Measurements from ENCODE around the gene KCNK2. TPM values are rescaled to one million over a fixed set of nuclear protein-coding genes. Genes with fewer than 3 reads are reported as not detected.

KCNK2 gene
- total and polyA plus RNA-seq, 10 donors = 0.13 to 0.17 TPM; not detected in 8

DNA sequence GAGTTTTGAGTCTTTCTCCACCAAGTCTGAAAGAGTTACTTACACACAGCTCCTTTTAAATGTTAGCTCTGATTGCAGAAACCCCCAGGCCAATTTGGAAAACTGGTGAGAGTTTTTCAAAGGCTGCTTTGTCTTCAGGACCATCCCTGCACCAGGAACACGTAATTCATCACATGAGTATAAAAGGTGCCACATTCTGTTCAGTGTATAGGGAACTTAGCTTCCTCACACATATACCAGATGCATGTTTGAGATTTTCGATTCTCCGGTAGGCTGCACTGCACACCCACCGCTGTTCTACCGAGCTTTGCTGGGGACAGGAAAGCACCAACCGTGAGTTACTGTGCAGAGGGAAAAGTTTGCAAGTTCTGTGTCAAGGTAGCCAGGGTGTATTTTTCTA, 28.3 kb upstream of the KCNK2 start:
- no peaks in the 10 kb centered on the region for H3K9me3 ChIP-seq
- H3K36me3 ChIP-seq = no peaks in the 10 kb centered on the region
- no peak for DNase-seq
- 82 to 91% (median 86%) methylated on average over 6 of the region's 6 CpGs for WGBS, 5 donors
- intact Hi-C loops (cut with DNase I; ENCODE audit: low total_unique reads) = no loop called here
- H3K27me3 ChIP-seq (replicated peaks in 1 of 7) = no peaks in the 10 kb centered on the region
- TF ChIP-seq POLR2AphosphoS5 (IDR thresholded peaks at IDR 0.05) = no peak
- no peak for TF ChIP-seq POLR2A (IDR thresholded peaks at IDR 0.05)
- TF ChIP-seq, protein P1, sequence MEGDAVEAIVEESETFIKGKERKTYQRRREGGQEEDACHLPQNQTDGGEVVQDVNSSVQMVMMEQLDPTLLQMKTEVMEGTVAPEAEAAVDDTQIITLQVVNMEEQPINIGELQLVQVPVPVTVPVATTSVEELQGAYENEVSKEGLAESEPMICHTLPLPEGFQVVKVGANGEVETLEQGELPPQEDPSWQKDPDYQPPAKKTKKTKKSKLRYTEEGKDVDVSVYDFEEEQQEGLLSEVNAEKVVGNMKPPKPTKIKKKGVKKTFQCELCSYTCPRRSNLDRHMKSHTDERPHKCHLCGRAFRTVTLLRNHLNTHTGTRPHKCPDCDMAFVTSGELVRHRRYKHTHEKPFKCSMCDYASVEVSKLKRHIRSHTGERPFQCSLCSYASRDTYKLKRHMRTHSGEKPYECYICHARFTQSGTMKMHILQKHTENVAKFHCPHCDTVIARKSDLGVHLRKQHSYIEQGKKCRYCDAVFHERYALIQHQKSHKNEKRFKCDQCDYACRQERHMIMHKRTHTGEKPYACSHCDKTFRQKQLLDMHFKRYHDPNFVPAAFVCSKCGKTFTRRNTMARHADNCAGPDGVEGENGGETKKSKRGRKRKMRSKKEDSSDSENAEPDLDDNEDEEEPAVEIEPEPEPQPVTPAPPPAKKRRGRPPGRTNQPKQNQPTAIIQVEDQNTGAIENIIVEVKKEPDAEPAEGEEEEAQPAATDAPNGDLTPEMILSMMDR (IDR thresholded peaks at IDR 0.05 in 8 of 11, conservative IDR thresholded peaks at IDR 0.05 in 3 of 11) = no peak
- H3K4me1 ChIP-seq = no peaks in the 10 kb centered on the region
- no peak overlapping the region for H3K27ac ChIP-seq
- no peak overlapping the region for H3K4me3 ChIP-seq

DNA sequence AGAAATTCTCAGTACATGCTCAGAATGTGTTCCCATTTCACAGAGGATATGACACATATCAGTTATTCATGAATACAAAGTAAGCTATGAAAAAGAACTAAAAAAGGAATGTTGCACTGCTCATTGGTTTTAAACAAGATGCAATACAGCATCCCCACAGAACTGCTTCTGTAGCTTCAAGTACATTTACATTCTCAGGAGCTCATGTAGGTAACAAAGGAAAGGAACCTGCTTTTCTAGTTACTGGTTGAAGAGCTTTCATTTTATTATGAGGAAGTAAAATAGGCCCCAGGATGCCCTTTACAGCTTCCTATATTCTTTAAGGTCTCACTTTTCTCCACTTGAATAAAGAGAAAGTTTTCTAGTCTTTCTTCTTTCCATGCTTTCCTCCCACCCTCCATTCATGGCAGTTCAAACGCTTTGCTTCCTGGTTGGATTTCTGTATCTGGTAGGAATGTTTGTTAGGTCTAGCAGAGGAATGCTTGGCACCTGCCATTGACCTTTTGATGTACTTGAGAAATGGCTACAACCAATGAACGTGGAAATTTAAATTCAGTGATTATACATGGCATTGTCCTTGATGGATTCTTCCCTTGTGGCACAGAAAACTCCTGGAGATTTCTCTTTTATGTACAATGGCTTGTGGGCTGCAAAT, 27.1 kb upstream of the KCNK2 start:
- no peaks in the 10 kb centered on the region for H3K36me3 ChIP-seq
- no peaks in the 10 kb centered on the region for H3K9me3 ChIP-seq
- WGBS, 5 donors = 61 to 69% (median 64%) methylated on average over 2 of the region's 2 CpGs
- no peak overlapping the region for H3K4me3 ChIP-seq
- no peaks in the 10 kb centered on the region for H3K4me1 ChIP-seq
- intact Hi-C loops (cut with DNase I; ENCODE audit: low total_unique reads) = no loop called here
- H3K27ac ChIP-seq = no peak overlapping the region
- DNase-seq = no peak
- TF ChIP-seq POLR2A (IDR thresholded peaks at IDR 0.05) (no peak), POLR2AphosphoS5 (IDR thresholded peaks at IDR 0.05) (no peak)
- H3K27me3 ChIP-seq (replicated peaks in 1 of 7) = no peaks in the 10 kb centered on the region

DNA sequence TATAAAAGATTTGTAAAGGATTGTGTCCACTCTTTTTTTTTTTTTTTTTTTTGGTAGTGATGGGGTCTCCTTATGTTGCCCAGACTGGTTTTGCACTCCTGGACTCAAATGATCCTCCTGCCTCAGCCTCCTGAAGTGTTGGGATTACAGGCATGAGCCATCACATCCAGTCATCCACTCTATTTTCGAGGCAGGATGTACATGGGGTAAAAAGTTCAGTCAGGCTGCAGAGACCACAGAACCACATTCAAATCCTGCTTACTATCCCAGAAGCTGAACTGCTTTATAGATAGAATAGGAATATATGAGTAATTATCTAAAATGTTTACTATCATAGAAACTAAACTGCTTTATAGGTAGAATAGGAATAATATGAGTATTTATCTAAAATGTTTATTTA, 26.0 kb upstream of the KCNK2 start:
- Histone ChIP-seq H3K4me1 (no peaks in the 10 kb centered on the region), H3K9me3 (no peaks in the 10 kb centered on the region), H3K27me3 (replicated peaks in 1 of 7) (no peaks in the 10 kb centered on the region), H3K36me3 (no peaks in the 10 kb centered on the region), H3K27ac (no peak overlapping the region), H3K4me3 (no peak overlapping the region)
- TF ChIP-seq, protein P1 (IDR thresholded peaks at IDR 0.05 in 8 of 11, conservative IDR thresholded peaks at IDR 0.05 in 3 of 11) = no peak
- TF ChIP-seq POLR2A (IDR thresholded peaks at IDR 0.05) = no peak
- WGBS, 5 donors = 37 to 80% (median 63%) methylated on average over 1 of the region's 1 CpG
- DNase-seq = no peak
- intact Hi-C loops (cut with DNase I; ENCODE audit: low total_unique reads) = no loop called here

DNA sequence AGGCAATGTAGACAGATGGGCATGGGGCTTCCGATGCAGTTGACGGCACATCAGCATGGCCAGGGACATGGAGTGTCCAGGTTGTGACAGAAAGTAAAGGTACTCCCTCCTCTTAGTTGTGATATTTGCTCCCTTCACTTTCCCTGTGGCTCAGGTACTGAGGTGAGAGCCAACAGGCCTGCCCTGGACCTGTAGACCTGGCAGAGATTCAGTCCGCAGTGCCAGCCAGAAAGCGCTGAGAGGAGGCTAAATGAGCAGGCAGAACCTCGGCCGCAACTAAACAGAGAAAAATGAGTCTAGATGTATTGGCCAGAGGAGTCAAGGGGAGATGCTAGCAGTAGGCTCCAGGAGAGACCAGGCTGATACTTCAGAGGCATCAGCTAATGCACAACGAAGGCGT, 22.6 kb upstream of the KCNK2 start:
- no peaks in the 10 kb centered on the region for H3K4me1 ChIP-seq
- H3K36me3 ChIP-seq = no peaks in the 10 kb centered on the region
- no peaks in the 10 kb centered on the region for H3K9me3 ChIP-seq
- intact Hi-C loops (cut with DNase I; ENCODE audit: low total_unique reads) = no loop called here
- no peak for TF ChIP-seq POLR2AphosphoS5 (IDR thresholded peaks at IDR 0.05)
- TF ChIP-seq, protein P1 (IDR thresholded peaks at IDR 0.05 in 8 of 11, conservative IDR thresholded peaks at IDR 0.05 in 3 of 11) = no peak
- TF ChIP-seq POLR2A (IDR thresholded peaks at IDR 0.05) = no peak
- H3K27ac ChIP-seq = no peak overlapping the region
- H3K4me3 ChIP-seq = no peak overlapping the region
- DNase-seq = no peak
- 90 to 97% (median 95%) methylated on average over 8 of the region's 8 CpGs for WGBS, 5 donors
- no peaks in the 10 kb centered on the region for H3K27me3 ChIP-seq (replicated peaks in 1 of 7)

DNA sequence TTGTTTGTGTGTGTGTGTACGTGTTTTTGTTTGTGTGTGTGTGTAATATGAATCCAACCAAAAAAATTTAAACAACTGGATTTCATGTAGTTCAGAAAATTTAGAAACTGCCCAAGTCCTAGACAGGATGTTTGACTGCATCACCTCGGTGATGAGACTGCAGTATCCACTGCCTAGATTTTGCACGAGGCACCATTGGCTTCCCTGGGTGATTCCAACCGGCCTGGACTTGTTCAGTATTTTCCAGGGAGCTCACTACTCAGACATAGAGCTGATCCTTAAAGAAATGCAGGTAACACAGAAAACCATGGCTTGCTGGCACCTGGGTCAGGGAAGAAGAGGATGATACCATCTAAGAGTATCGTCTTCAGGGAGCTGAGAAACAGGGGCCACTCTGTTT, 18.2 kb upstream of the KCNK2 start:
- no peaks in the 10 kb centered on the region for H3K36me3 ChIP-seq
- H3K27me3 ChIP-seq (replicated peaks in 1 of 7) = no peaks in the 10 kb centered on the region
- intact Hi-C loops (cut with DNase I; ENCODE audit: low total_unique reads) = no loop called here
- H3K9me3 ChIP-seq = no peaks in the 10 kb centered on the region
- WGBS, 5 donors = 80 to 92% (median 81%) methylated on average over 5 of the region's 5 CpGs
- no peak overlapping the region for H3K4me3 ChIP-seq
- TF ChIP-seq, protein P1 (IDR thresholded peaks at IDR 0.05 in 8 of 11, conservative IDR thresholded peaks at IDR 0.05 in 3 of 11) = no peak
- no peak for TF ChIP-seq POLR2A (IDR thresholded peaks at IDR 0.05)
- no peak for TF ChIP-seq POLR2AphosphoS5 (IDR thresholded peaks at IDR 0.05)
- H3K4me1 ChIP-seq = no peaks in the 10 kb centered on the region
- no peak for DNase-seq
- H3K27ac ChIP-seq = no peak overlapping the region
